HG02759 (cell line): ENCODE data around the gene PGD.
"Not testable (repeated sequence)": the region's sequence is repeated elsewhere in the genome, so short reads cannot be mapped to it uniquely, and the experiment has no call there.

Experiments used
- ATAC-seq: cut with Tn5 transposase; IDR thresholded peaks from one replicate; pipeline ENCODE4 v1.9.1; 2021; ENCODE audit warnings: mild to moderate bottlenecking, moderate library complexity; ENCODE audit not compliant: unreplicated experiment

Gene PGD

DNA sequence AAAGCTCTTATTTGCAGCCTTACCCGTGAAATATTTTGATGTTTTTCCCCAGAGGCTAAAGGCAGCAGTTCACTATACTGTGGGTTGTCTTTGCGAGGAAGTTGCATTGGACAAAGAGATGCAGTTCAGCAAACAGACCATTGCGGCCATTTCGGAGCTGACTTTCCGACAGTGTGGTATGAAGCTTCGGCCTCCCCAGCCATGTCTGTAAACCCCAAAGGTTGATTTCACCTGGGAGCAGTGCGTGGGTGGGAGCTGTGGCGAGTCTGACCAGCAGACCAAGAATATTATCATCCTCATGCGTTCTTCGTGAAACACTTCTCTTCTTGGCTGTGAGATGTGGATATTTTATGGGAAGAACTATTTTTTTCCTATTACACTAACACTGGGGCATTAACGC is 34.9 kb downstream of the PGD start:
- no peak for ATAC-seq

- ATAC-seq = no peak
These were observed 35.7 kb downstream of the PGD start for GRCh38 chr1:10434590-10434989.

GRCh38 chr1:10437052-10437451 is 38.2 kb downstream of the PGD start:
- no peak for ATAC-seq

DNA sequence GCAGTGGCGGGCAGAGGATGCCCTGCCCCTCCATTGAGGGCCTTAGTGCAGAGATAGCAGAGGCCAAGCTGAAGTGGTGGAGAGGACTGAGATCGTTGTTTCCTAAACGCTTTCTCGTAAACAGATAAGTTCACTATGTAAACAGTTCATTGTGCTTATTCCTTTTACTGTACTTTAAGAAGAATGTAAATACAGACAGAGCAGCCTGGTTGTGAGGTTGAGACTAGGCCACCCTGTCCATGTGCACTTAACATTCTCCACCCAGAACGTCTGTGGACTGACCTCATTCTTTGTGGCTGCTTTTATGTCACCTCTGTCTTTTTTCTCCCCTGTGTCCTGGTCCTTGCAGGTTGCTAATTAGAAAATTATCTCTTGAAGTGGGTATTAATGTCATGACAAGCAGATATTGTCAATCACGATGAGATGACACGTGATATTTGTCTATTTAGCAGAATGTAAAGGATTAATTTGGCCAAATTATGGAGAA is 39.9 kb downstream of the PGD start:
- ATAC-seq = no peak

GRCh38 chr1:10440305-10440704 is 41.4 kb downstream of the PGD start:
- ATAC-seq = no peak

DNA sequence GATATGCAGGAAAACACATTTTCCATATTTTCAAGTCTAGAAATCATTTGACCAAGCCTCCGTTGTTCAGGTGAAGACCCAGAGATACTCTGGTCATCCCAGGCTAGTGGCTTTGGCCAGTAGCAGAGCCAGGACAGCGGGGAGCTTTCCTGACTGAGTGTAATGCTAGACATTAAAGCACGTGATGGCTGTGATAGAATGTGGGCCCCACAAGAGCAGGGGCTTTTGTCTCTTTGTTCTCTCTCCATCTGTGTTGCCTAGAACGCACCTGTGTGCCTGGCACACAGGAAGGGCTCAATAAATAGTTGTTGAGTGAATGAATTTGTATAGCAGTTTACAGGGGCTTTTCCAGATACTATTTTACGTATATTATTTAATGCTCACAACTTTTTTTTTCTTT is 41.9 kb downstream of the PGD start:
- no peak for ATAC-seq

- ATAC-seq = no peak
These were observed 45.4 kb downstream of the PGD start for GRCh38 chr1:10444248-10444647.

DNA sequence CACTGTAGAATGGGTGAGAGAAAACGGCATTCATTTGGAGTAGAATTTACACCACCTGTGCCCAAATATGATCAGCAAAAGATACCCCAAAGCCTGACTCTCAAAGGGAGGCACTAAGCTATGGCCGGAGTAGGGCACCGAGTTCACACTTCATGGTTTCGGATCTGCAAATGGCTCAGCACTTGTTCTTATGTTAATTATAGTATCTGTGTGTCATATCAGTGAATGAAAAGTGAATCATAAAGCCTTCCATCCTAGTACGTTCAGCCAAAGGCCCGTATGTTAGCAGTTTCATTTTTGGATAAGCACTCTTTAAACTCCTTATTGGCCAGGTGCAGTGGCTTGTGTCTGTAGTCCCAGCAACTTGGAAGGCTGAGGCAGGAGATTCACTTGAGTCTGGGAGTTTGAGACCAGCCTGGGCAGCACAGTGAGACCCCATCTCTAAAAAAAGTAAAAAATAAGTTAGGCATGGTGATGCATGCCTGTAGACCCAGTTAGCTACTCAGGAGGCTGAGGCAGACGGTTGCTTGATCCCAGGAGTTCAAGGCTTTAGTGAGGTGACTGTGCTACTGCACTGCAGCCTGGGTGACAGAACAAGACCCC is 46.0 kb downstream of the PGD start:
- ATAC-seq = no peak

DNA sequence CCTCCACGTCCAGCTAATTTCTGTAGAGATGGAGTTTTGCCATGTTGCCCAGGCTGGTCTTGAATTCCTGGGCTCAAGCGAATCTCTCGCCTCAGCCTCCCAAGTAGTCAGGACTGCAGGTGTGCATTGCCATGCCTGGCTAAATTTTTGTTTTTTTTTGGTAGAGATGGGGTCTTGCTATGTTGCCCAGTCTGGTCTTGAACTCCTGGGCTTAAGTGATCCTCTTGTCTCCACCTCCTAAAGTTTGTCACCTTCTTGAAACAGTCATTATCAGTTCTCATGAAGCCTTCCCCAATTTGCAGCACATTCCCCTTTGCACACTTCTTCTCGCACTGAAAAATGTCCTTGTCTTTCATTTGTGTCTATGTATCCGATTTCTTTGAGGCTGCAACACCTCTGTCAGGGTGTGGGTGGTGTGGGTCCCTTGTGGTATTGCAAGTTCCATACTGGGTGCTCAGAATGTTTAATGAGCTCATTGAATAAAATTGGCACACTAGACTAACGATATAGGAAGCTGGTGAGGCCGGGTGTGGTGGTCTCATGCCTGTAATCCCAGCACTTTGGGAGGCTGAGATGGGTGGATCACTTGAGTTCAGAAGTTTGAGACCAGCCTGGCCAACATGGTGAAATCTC is 48.0 kb downstream of the PGD start:
- ATAC-seq = no peak

- ATAC-seq = no peak
These were observed 50.9 kb downstream of the PGD start, which contains the start of gene CORT for GRCh38 chr1:10449751-10450150. TSS of gene CORT (plus strand) at chr1:10450031. CDS start at chr1:10450224, 193 bp downstream.

- ATAC-seq = no peak
These were observed 51.4 kb downstream of the PGD start for GRCh38 chr1:10450156-10450814.

- no peak for ATAC-seq
These were observed 52.0 kb downstream of the PGD start for GRCh38 chr1:10450836-10451235.

- no peak for ATAC-seq
These were observed 52.4 kb downstream of the PGD start for GRCh38 chr1:10451287-10451686.

DNA sequence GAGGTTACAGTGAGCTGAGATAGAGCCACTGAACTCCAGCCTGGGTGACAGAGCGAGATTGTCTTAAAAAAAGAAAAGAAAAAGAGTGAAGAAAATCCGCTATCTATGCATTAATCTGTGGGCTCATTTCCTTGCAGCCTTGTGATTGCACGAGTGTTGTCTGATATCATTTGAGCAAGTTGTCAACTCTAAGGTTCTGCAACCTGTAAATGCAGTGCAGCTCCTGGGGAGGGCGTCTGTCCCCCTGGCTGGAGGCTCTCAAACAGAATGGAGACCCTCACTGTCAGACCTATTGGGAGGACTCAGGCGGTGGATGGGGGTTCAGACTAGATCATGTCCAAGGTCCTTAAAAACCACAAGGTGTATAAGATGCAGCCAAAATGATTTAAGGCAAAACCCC is 57.2 kb downstream of the PGD start:
- no peak for ATAC-seq

GRCh38 chr1:10456661-10457060 is 57.8 kb downstream of the PGD start:
- ATAC-seq = no peak

DNA sequence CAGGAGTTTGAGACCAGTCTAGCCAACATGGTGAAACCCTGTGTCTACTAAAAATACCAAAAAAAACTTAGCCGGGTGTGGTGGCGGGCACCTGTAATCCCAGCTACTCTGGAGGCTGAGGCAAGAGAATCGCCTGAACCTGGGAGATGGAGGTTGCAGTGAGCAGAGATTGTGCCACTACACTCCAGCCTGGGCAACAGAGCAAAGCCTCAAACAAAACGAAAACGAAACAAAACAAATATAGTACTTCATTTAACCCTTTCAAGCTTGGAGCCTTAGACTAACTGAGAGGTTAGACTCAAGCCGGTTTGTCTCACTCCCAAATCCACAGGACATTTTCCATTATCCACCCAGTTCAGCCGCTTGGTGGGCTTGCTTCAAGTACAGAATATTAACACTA is 58.6 kb downstream of the PGD start:
- not testable (repeated sequence) for ATAC-seq

GRCh38 chr1:10457875-10458274 is 59.0 kb downstream of the PGD start:
- ATAC-seq = no peak

- no peak for ATAC-seq
These were observed 60.3 kb downstream of the PGD start for GRCh38 chr1:10459184-10459583.

GRCh38 chr1:10467078-10467477 is 68.2 kb downstream of the PGD start:
- no peak for ATAC-seq

DNA sequence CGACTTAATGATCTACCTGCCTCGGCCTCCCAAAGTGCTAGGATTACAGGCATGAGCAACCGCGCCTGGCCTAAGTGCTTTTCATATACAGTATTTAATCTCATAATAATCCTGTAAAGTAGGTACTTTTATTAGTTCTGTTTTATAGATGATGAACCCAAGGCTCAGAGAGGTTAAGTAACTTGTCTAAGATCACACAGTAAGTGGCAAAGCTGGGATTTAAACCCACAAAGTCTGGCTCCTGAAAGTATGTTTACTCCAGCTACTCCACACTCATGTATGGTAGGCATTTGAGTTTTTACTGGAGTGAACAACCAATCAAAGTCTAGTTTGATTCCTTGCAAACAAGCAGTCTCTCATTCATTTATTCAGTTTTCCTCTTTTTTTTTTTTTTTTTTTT is 71.2 kb downstream of the PGD start:
- ATAC-seq = no peak
